Measurements from ENCODE around the gene ADGRD1. TPM values are rescaled to one million over a fixed set of nuclear protein-coding genes. Genes with fewer than 3 reads are reported as not detected.

The ADGRD1 gene
- polyA plus RNA-seq, 3 donors, result 4.7 to 17.9 (median 4.9) TPM

DNA sequence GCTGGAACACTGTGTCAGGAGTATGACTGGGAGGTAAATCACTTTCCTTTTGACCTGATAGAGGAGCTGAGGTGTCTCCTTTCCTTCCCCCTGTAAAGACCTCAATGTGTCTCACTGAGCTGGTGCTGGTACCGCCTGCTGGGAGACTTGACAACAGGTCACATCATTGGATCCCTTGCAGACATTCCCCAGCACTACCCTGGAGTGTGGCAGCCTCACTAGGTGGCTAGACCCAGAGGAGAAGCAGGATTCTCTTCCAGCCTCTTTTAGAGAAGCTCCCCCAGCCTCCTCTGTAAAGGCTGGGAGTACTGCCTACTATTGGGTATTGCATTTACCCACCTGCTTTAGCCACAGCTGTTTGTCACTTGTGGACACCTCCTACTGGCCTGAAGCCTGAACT, 223.9 kb downstream of the ADGRD1 start:
- H3K4me1 ChIP-seq (ENCODE audit: control insufficient read depth in 1 of 2, insufficient read depth in 2 of 2, low read length in 2 of 2), result no peaks in the 10 kb centered on the region
- TF ChIP-seq, protein P1, sequence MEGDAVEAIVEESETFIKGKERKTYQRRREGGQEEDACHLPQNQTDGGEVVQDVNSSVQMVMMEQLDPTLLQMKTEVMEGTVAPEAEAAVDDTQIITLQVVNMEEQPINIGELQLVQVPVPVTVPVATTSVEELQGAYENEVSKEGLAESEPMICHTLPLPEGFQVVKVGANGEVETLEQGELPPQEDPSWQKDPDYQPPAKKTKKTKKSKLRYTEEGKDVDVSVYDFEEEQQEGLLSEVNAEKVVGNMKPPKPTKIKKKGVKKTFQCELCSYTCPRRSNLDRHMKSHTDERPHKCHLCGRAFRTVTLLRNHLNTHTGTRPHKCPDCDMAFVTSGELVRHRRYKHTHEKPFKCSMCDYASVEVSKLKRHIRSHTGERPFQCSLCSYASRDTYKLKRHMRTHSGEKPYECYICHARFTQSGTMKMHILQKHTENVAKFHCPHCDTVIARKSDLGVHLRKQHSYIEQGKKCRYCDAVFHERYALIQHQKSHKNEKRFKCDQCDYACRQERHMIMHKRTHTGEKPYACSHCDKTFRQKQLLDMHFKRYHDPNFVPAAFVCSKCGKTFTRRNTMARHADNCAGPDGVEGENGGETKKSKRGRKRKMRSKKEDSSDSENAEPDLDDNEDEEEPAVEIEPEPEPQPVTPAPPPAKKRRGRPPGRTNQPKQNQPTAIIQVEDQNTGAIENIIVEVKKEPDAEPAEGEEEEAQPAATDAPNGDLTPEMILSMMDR (IDR thresholded peaks at IDR 0.05), result no peak
- no peak overlapping the region for H3K4me3 ChIP-seq (replicated peaks in 1 of 3; ENCODE audit: low read depth in 2 of 3, low read length in 3 of 3)
- H2AFZ ChIP-seq (ENCODE audit: insufficient read depth, low read depth, low read length, poor library complexity, severe bottlenecking), result no peak overlapping the region
- no peak overlapping the region for H3K27ac ChIP-seq (ENCODE audit: low read depth in 1 of 2, low read length in 2 of 2)
- peaks cover 0 to 24% of the 10 kb centered on the region in 2 donors for H3K9me3 ChIP-seq (replicated peaks in 1 of 2; ENCODE audit: control insufficient read depth in 1 of 2, insufficient read depth in 1 of 2, low read length in 2 of 2)
- no peaks in the 10 kb centered on the region for H3K27me3 ChIP-seq (ENCODE audit: control insufficient read depth in 2 of 2, insufficient read depth in 2 of 2, low read length in 2 of 2)
- no peak overlapping the region for H3K9ac ChIP-seq (ENCODE audit: insufficient read depth, low read length, poor library complexity, severe bottlenecking)
- no peak for DNase-seq
- no peak overlapping the region for H3K27ac Mint-ChIP-seq
- peaks cover 0 to 5% (median 1%) of the 10 kb centered on the region in 3 donors for H3K27me3 Mint-ChIP-seq (ENCODE audit: low read depth in 3 of 3)
- WGBS (ENCODE audit: insufficient coverage), result no CpG with 5 or more reads among the region's 1 CpG
- H3K4me3 Mint-ChIP-seq, result no peak overlapping the region
- H3K36me3 Mint-ChIP-seq, result no peaks in the 10 kb centered on the region
- no peaks in the 10 kb centered on the region for H4K20me1 ChIP-seq (ENCODE audit: insufficient read depth, low read length)
- intact Hi-C loops (cut with micrococcal nuclease), result no loop called here
- H3K9me3 Mint-ChIP-seq, result peaks cover 14 to 36% (median 29%) of the 10 kb centered on the region in 7 donors
- no peaks in the 10 kb centered on the region for H3K36me3 ChIP-seq (replicated peaks in 1 of 2; ENCODE audit: control insufficient read depth in 1 of 2, insufficient read depth in 2 of 2, low read length in 2 of 2)
- H3K4me2 ChIP-seq (replicated peaks; ENCODE audit: extremely low read depth, low read length, poor library complexity, severe bottlenecking), result no peak overlapping the region
- H3K4me1 Mint-ChIP-seq, result no peaks in the 10 kb centered on the region
- no peaks in the 10 kb centered on the region for H3K79me2 ChIP-seq (ENCODE audit: insufficient read depth, low read length)

GRCh38 chr12:131187602-131188001, 233.9 kb downstream of the ADGRD1 start:
- H3K4me3 ChIP-seq (replicated peaks in 1 of 3; ENCODE audit: low read depth in 2 of 3, low read length in 3 of 3), result no peak overlapping the region
- no peak overlapping the region for H3K27ac ChIP-seq (ENCODE audit: low read depth in 1 of 2, low read length in 2 of 2)
- no peaks in the 10 kb centered on the region for H4K20me1 ChIP-seq (ENCODE audit: insufficient read depth, low read length)
- H3K27me3 ChIP-seq (ENCODE audit: control insufficient read depth in 2 of 2, insufficient read depth in 2 of 2, low read length in 2 of 2), result no peaks in the 10 kb centered on the region
- no peaks in the 10 kb centered on the region for H3K79me2 ChIP-seq (ENCODE audit: insufficient read depth, low read length)
- peaks cover 3% of the 10 kb centered on the region for H3K4me1 Mint-ChIP-seq
- H3K27me3 Mint-ChIP-seq (ENCODE audit: low read depth in 3 of 3), result peaks cover 0 to 1% (median 0%) of the 10 kb centered on the region in 3 donors
- no peak overlapping the region for H3K4me2 ChIP-seq (replicated peaks; ENCODE audit: extremely low read depth, low read length, poor library complexity, severe bottlenecking)
- H3K36me3 Mint-ChIP-seq, result no peaks in the 10 kb centered on the region
- no peak for DNase-seq
- intact Hi-C loops (cut with micrococcal nuclease), result no loop called here
- peaks cover 16 to 26% of the 10 kb centered on the region in 2 donors for H3K9me3 ChIP-seq (replicated peaks in 1 of 2; ENCODE audit: control insufficient read depth in 1 of 2, insufficient read depth in 1 of 2, low read length in 2 of 2)
- no peak overlapping the region for H3K9ac ChIP-seq (ENCODE audit: insufficient read depth, low read length, poor library complexity, severe bottlenecking)
- no peaks in the 10 kb centered on the region for H3K36me3 ChIP-seq (replicated peaks in 1 of 2; ENCODE audit: control insufficient read depth in 1 of 2, insufficient read depth in 2 of 2, low read length in 2 of 2)
- WGBS (ENCODE audit: insufficient coverage), result no CpG with 5 or more reads among the region's 1 CpG
- TF ChIP-seq, protein P1 (IDR thresholded peaks at IDR 0.05), result no peak
- H3K4me3 Mint-ChIP-seq, result no peak overlapping the region
- no peaks in the 10 kb centered on the region for H3K4me1 ChIP-seq (ENCODE audit: control insufficient read depth in 1 of 2, insufficient read depth in 2 of 2, low read length in 2 of 2)
- H2AFZ ChIP-seq (ENCODE audit: insufficient read depth, low read depth, low read length, poor library complexity, severe bottlenecking), result no peak overlapping the region
- peaks cover 9 to 28% (median 24%) of the 10 kb centered on the region in 7 donors for H3K9me3 Mint-ChIP-seq
- H3K27ac Mint-ChIP-seq, result no peak overlapping the region
